HCT116 (cell line): ENCODE data around the gene TADA2B.

Experiments used
- CEBPB ChIP-seq: IDR thresholded peaks from 2 replicates; pipeline ENCODE4 v1.6.1; 2012; ENCODE audit warnings: low read depth
- CTCF ChIP-seq, 3 experiments: fragments of 200-600 bp in 1 of 3; sonication (generic) in 1 of 3; IDR thresholded peaks in 2 of 3; conservative IDR thresholded peaks in 1 of 3; 2 replicates each; pipeline ENCODE4 v1.5.1; 2012 to 2017; ENCODE audit warnings: low read depth in 2 of 3, low read length in 2 of 3, antibody characterized with exemption in 1 of 3, borderline replicate concordance in 1 of 3, control low read depth in 1 of 3, mild to moderate bottlenecking in 1 of 3, mixed read lengths in 1 of 3, mixed run types in 1 of 3, moderate library complexity in 1 of 3; ENCODE audit not compliant: insufficient read depth in 1 of 3
- EZH2 ChIP-seq: fragments of 200-600 bp; sonication (generic); IDR thresholded peaks from 2 replicates; pipeline ENCODE4 v1.6.1; 2017; ENCODE audit warnings: antibody characterized with exemption, mixed run types
- JUND ChIP-seq: IDR thresholded peaks from 2 replicates; pipeline ENCODE4 v1.6.1; 2012
- MAX ChIP-seq: IDR thresholded peaks from 2 replicates; pipeline ENCODE4 v1.6.1; 2012
- POLR2A ChIP-seq: IDR thresholded peaks from 2 replicates; pipeline ENCODE4 v1.7.0; 2011; ENCODE audit warnings: borderline replicate concordance; ENCODE audit not compliant: insufficient read depth, insufficient read length; ENCODE audit errors: extremely low read depth
- POLR2AphosphoS5 ChIP-seq: IDR thresholded peaks from 2 replicates; pipeline ENCODE4 v1.6.1; 2011; ENCODE audit warnings: mild to moderate bottlenecking, low read depth, low read length, moderate library complexity
- RAD21 ChIP-seq: IDR thresholded peaks from 2 replicates; pipeline ENCODE4 v1.6.1; 2012; ENCODE audit warnings: low read depth, mild to moderate bottlenecking
- REST ChIP-seq: IDR thresholded peaks from 2 replicates; pipeline ENCODE4 v1.6.1; 2012; ENCODE audit warnings: low read depth
- SRF ChIP-seq: IDR thresholded peaks from 2 replicates; pipeline ENCODE4 v1.6.1; 2012; ENCODE audit warnings: low read depth
- YY1 ChIP-seq: IDR thresholded peaks from 2 replicates; pipeline ENCODE4 v1.6.1; 2011; ENCODE audit warnings: low read length, low read depth, moderate library complexity, mild to moderate bottlenecking; ENCODE audit not compliant: insufficient replicate concordance; ENCODE audit errors: extremely low read depth
- ZBTB33 ChIP-seq: IDR thresholded peaks from 2 replicates; pipeline ENCODE4 v1.6.1; 2011; ENCODE audit warnings: mild to moderate bottlenecking, low read length, moderate library complexity; ENCODE audit not compliant: insufficient replicate concordance; ENCODE audit errors: extremely low read depth

- TF ChIP-seq CTCF (IDR thresholded peaks at IDR 0.05 in 2 of 3, conservative IDR thresholded peaks at IDR 0.05 in 1 of 3; ENCODE audit: borderline replicate concordance in 1 of 3, insufficient read depth in 1 of 3, low read depth in 2 of 3, low read length in 2 of 3) (no peak), ZBTB33 (no peak), MAX (no peak), POLR2AphosphoS5 (no peak), REST (no peak), YY1 (no peak), RAD21 (no peak), EZH2 (no peak), JUND (no peak), SRF (no peak), CEBPB (no peak), POLR2A (no peak)
Observed at GRCh38 chr4:7054106-7054880, 11.1 kb downstream of the TADA2B start.
